A549 (cell line): Measurements from ENCODE around the gene TUNAR.

Experiments
- CHD4 ChIP-seq: fragments of 200-600 bp; sonication (generic); IDR thresholded peaks from 2 replicates; pipeline ENCODE4 v1.6.1; 2016; ENCODE audit warnings: antibody characterized with exemption, mild to moderate bottlenecking, borderline replicate concordance
- CTCF ChIP-seq: fragments of >200 bp; sonication (Bioruptor Twin); formaldehyde crosslinking; IDR thresholded peaks from 3 replicates; pipeline ENCODE4 v1.5.1; 2016
- E2F6 ChIP-seq: IDR thresholded peaks from 2 replicates; pipeline ENCODE4 v1.6.1; 2012; ENCODE audit warnings: low read depth, borderline replicate concordance
- FOSB ChIP-seq: fragments of 250-450 bp; sonication (Bioruptor Pico); IDR thresholded peaks from 2 replicates; pipeline ENCODE4 v1.5.0; 2020; ENCODE audit warnings: mild to moderate bottlenecking, moderate library complexity
- MAZ ChIP-seq: fragments of 150-350 bp; IDR thresholded peaks from 2 replicates; pipeline ENCODE4 v1.6.1; 2014; ENCODE audit warnings: antibody characterized with exemption, low read depth, low read length, borderline replicate concordance
- POLR2A ChIP-seq: IDR thresholded peaks from 2 replicates; pipeline ENCODE4 v1.6.1; 2012; ENCODE audit warnings: mild to moderate bottlenecking, low read length
- TF ChIP-seq, protein P1 (sequence below): IDR thresholded peaks from 2 replicates; pipeline ENCODE4 v1.6.1; 2012

DNA sequence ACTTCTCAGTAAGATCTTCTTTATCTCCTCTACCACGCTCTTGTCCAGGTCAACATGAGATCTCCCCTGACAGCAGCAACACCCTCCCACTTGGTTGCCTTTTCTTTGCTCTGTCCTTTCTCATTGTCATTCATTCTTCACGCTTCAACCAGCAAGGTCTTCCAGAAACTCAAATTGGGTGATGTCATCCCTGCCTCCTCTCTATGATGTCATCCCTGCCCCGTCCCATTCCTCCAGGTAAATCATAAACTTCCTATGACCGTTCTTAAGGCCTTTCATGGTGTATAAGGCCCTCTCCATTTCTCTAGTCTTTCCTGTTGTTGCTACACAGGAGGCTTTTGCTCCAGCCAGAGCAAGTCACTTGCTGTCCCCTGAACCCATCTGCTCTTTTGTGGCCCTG is 17.7 kb upstream of the TUNAR start:
- TF ChIP-seq POLR2A (no peak), E2F6 (no peak), CTCF (no peak), FOSB (CRISPR knock-in tag) (no peak), CHD4 (no peak), MAZ (no peak)
- TF ChIP-seq, protein P1, sequence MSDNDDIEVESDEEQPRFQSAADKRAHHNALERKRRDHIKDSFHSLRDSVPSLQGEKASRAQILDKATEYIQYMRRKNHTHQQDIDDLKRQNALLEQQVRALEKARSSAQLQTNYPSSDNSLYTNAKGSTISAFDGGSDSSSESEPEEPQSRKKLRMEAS: no peak
